HepG2 (cell line): ENCODE measurements around the gene ODAD4. TPM values are rescaled to one million over a fixed set of nuclear protein-coding genes. Genes with fewer than 3 reads are reported as not detected.

Experiments used
- CEBPB ChIP-seq: IDR thresholded peaks from 2 replicates; pipeline ENCODE4 v1.6.1; 2011; ENCODE audit warnings: low read depth, low read length, improper control_type of control experiment, borderline replicate concordance
- DNMT1 ChIP-seq: sonication (generic); formaldehyde crosslinking; IDR thresholded peaks from 2 replicates; pipeline ENCODE4 v1.5.1; 2020; ENCODE audit warnings: mild to moderate bottlenecking, missing genetic modification reagents
- FOSL2 ChIP-seq: sonication (generic); formaldehyde crosslinking; IDR thresholded peaks from 2 replicates; pipeline ENCODE4 v1.4.0; 2020; ENCODE audit warnings: missing genetic modification reagents
- GATAD2A ChIP-seq: IDR thresholded peaks from 2 replicates; pipeline ENCODE4 v1.6.1; 2016
- MIER3 ChIP-seq: IDR thresholded peaks from 2 replicates; pipeline ENCODE4 v1.6.1; 2016; ENCODE audit warnings: missing compliant biosample characterization, borderline replicate concordance
- NFRKB ChIP-seq: fragments of 450-650 bp; IDR thresholded peaks from 2 replicates; pipeline ENCODE4 v1.6.1; 2017
- NR2F6 ChIP-seq, 2 experiments: IDR thresholded peaks; 2 replicates each; pipeline ENCODE4 v1.6.1; 2016; ENCODE audit warnings: antibody characterized with exemption in 1 of 2, mild to moderate bottlenecking in 1 of 2
- PPARG ChIP-seq: conservative IDR thresholded peaks from 2 replicates; pipeline ENCODE4 v1.6.1; 2016; ENCODE audit warnings: missing biosample characterization, missing genetic modification reagents
- U2AF1 ChIP-seq: fragments of 200-400 bp; formaldehyde crosslinking; optimal IDR thresholded peaks from 2 replicates; pipeline ENCODE3; 2017; ENCODE audit warnings: mild to moderate bottlenecking, low read depth, low read length
- ZBTB7B ChIP-seq: sonication (generic); formaldehyde crosslinking; IDR thresholded peaks from 2 replicates; pipeline ENCODE4 v1.4.0; 2020; ENCODE audit warnings: missing genetic modification reagents
- ZNF292 ChIP-seq: sonication (generic); formaldehyde crosslinking; IDR thresholded peaks from 2 replicates; pipeline ENCODE4 v1.8.1; 2022; ENCODE audit warnings: mild to moderate bottlenecking, low read depth, missing genetic modification reagents, borderline replicate concordance
- ZNF547 ChIP-seq: sonication (generic); formaldehyde crosslinking; IDR thresholded peaks from 2 replicates; pipeline ENCODE4 v1.5.1; 2020; ENCODE audit warnings: mild to moderate bottlenecking, missing genetic modification reagents
- ZNF598 ChIP-seq: sonication (generic); formaldehyde crosslinking; IDR thresholded peaks from 2 replicates; pipeline ENCODE4 v1.5.1; 2020; ENCODE audit warnings: mild to moderate bottlenecking, missing genetic modification reagents, borderline replicate concordance
- ZNF7 ChIP-seq: IDR thresholded peaks from 2 replicates; pipeline ENCODE4 v1.6.1; 2016; ENCODE audit warnings: missing biosample characterization, missing genetic modification reagents
- ZNF816 ChIP-seq: sonication (generic); formaldehyde crosslinking; IDR thresholded peaks from 2 replicates; pipeline ENCODE4 v1.8.0; 2022; ENCODE audit warnings: missing genetic modification reagents, mild to moderate bottlenecking, borderline replicate concordance
- ZSCAN25 ChIP-seq: sonication (generic); formaldehyde crosslinking; IDR thresholded peaks from 2 replicates; pipeline ENCODE4 v1.8.0; 2022; ENCODE audit warnings: mild to moderate bottlenecking, missing genetic modification reagents
- polyA plus RNA-seq, 8 experiments: library from polyadenylated mRNA; depleted of rRNA in 3 of 8; stranded (reverse) in 7 of 8; unstranded in 1 of 8; fragments of >200 nt; fragmentation: Illumina TruSeq in 4 of 8; extraction: Trizol in 4 of 8; gene quantifications; 2 replicates each; pipeline versions ENCODE4 v1.2.1 to v1.2.3, GENCODE V29; 2011 to 2016; ENCODE audit warnings: low read depth in 4 of 8, missing spikeins in 1 of 8, mixed read lengths in 1 of 8; ENCODE audit not compliant: insufficient read depth in 1 of 8
- total RNA-seq, 5 experiments: library from RNA; depleted of rRNA; stranded (reverse); fragments of >200 nt; fragmentation: Illumina TruSeq; extraction: Trizol; gene quantifications; 2 replicates each; pipeline ENCODE4 v1.2.3, GENCODE V29; 2016; ENCODE audit warnings: low read depth in 1 of 5
- TF ChIP-seq, protein P1 (sequence below): IDR thresholded peaks from 2 replicates; pipeline ENCODE4 v1.6.1; 2012; ENCODE audit warnings: inconsistent platforms
- TF ChIP-seq, protein P2 (sequence below): sonication (generic); formaldehyde crosslinking; IDR thresholded peaks from 2 replicates; pipeline ENCODE4 v1.4.0; 2020; ENCODE audit warnings: mild to moderate bottlenecking, missing genetic modification reagents, borderline replicate concordance
- TF ChIP-seq, protein P3 (sequence below): sonication (generic); formaldehyde crosslinking; IDR thresholded peaks from 2 replicates; pipeline ENCODE4 v1.5.0; 2020; ENCODE audit warnings: mild to moderate bottlenecking, missing genetic modification reagents, borderline replicate concordance
- TF ChIP-seq, protein P4 (sequence below): sonication (generic); formaldehyde crosslinking; IDR thresholded peaks from 2 replicates; pipeline ENCODE4 v1.4.0; 2020; ENCODE audit warnings: missing genetic modification reagents, borderline replicate concordance
- TF ChIP-seq, protein P5 (sequence below): sonication (generic); formaldehyde crosslinking; conservative IDR thresholded peaks from 2 replicates; pipeline ENCODE4 v1.8.0; 2022; ENCODE audit warnings: missing genetic modification reagents

The ODAD4 gene
- total and polyA plus RNA-seq, 2 of the 13 experiments (the other 11 are each of a cell fraction or from before 2014, with no cell fraction given): 0.48 to 0.53 TPM

DNA sequence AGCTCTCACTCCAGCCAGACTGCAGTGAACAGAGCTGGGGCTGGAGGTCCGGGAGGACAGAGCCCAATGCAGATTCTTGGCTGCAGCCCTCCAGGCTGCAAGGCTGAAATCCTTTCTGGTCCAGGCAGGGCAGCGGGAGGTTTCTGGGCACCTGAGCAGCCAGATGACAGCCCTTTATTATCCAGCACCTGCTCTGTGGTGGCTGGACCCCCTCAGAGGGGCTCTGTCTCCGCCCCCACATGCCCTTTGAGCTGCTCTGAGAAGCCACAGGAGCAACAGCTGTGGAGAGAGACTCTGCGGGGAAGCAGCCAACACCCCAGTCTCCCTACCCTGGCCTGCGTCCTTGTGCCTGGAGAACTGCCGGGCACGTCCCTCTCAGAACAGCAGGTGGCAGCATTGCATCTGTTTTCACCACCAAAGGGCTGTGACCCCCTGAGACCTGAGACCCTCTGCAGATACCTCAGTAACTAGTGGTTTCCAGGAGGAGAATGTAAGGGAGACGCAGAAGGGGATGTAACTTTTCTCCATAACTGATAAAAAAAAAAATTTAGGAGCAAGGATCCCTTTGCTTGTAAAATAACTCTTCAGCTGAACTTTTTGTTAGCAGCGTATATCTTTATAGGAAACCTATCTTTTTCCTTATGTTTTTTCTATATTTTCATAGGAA, 32.5 kb downstream of the ODAD4 start (continued):
- TF ChIP-seq ZSCAN25 (CRISPR knock-in tag): peak; percentile 59; the same call in 1 of the 2 replicates
- TF ChIP-seq NR2F6 (IDR thresholded peaks at IDR 0.05): peak; percentile 68
- peak; percentile 85 for TF ChIP-seq NR2F6 (CRISPR knock-in tag; IDR thresholded peaks at IDR 0.05)
- TF ChIP-seq CEBPB: no peak
- TF ChIP-seq U2AF1: no peak
- TF ChIP-seq ZNF7 (CRISPR knock-in tag): no peak
- no peak; the same call in 1 of the 2 replicates for TF ChIP-seq FOSL2 (CRISPR knock-in tag)
- no peak for TF ChIP-seq DNMT1 (CRISPR knock-in tag)
- peak; percentile 70; the same call in 1 of the 2 replicates for TF ChIP-seq ZNF292
- TF ChIP-seq ZNF547: peak; percentile 87; the same call in 1 of the 2 replicates
- peak; percentile 94; the same call in 1 of the 2 replicates for TF ChIP-seq ZNF598 (CRISPR knock-in tag)
- TF ChIP-seq, protein P1, sequence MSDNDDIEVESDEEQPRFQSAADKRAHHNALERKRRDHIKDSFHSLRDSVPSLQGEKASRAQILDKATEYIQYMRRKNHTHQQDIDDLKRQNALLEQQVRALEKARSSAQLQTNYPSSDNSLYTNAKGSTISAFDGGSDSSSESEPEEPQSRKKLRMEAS: peak; percentile 49; the same call in 1 of the 2 replicates
- TF ChIP-seq PPARG (CRISPR knock-in tag): no peak
- TF ChIP-seq, protein P2, sequence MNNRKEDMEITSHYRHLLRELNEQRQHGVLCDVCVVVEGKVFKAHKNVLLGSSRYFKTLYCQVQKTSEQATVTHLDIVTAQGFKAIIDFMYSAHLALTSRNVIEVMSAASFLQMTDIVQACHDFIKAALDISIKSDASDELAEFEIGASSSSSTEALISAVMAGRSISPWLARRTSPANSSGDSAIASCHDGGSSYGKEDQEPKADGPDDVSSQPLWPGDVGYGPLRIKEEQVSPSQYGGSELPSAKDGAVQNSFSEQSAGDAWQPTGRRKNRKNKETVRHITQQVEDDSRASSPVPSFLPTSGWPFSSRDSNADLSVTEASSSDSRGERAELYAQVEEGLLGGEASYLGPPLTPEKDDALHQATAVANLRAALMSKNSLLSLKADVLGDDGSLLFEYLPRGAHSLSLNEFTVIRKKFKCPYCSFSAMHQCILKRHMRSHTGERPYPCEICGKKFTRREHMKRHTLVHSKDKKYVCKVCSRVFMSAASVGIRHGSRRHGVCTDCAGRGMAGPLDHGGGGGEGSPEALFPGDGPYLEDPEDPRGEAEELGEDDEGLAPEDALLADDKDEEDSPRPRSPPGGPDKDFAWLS (CRISPR knock-in tag): no peak
- TF ChIP-seq ZBTB7B: peak; percentile 91
- TF ChIP-seq, protein P3, sequence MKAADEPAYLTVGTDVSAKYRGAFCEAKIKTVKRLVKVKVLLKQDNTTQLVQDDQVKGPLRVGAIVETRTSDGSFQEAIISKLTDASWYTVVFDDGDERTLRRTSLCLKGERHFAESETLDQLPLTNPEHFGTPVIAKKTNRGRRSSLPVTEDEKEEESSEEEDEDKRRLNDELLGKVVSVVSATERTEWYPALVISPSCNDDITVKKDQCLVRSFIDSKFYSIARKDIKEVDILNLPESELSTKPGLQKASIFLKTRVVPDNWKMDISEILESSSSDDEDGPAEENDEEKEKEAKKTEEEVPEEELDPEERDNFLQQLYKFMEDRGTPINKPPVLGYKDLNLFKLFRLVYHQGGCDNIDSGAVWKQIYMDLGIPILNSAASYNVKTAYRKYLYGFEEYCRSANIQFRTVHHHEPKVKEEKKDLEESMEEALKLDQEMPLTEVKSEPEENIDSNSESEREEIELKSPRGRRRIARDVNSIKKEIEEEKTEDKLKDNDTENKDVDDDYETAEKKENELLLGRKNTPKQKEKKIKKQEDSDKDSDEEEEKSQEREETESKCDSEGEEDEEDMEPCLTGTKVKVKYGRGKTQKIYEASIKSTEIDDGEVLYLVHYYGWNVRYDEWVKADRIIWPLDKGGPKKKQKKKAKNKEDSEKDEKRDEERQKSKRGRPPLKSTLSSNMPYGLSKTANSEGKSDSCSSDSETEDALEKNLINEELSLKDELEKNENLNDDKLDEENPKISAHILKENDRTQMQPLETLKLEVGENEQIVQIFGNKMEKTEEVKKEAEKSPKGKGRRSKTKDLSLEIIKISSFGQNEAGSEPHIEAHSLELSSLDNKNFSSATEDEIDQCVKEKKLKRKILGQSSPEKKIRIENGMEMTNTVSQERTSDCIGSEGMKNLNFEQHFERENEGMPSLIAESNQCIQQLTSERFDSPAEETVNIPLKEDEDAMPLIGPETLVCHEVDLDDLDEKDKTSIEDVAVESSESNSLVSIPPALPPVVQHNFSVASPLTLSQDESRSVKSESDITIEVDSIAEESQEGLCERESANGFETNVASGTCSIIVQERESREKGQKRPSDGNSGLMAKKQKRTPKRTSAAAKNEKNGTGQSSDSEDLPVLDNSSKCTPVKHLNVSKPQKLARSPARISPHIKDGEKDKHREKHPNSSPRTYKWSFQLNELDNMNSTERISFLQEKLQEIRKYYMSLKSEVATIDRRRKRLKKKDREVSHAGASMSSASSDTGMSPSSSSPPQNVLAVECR (CRISPR knock-in tag): peak; percentile 47; the same call in 1 of the 2 replicates
- peak; percentile 68 for TF ChIP-seq GATAD2A (CRISPR knock-in tag)
- TF ChIP-seq, protein P4, sequence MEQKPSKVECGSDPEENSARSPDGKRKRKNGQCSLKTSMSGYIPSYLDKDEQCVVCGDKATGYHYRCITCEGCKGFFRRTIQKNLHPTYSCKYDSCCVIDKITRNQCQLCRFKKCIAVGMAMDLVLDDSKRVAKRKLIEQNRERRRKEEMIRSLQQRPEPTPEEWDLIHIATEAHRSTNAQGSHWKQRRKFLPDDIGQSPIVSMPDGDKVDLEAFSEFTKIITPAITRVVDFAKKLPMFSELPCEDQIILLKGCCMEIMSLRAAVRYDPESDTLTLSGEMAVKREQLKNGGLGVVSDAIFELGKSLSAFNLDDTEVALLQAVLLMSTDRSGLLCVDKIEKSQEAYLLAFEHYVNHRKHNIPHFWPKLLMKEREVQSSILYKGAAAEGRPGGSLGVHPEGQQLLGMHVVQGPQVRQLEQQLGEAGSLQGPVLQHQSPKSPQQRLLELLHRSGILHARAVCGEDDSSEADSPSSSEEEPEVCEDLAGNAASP (CRISPR knock-in tag): peak; percentile 79; the same call in 1 of the 2 replicates
- TF ChIP-seq NFRKB: no peak
- TF ChIP-seq ZNF816 (CRISPR knock-in tag): no peak
- TF ChIP-seq MIER3 (CRISPR knock-in tag): 0 out of 2 replicates have a peak, but pooled peaks have one; percentile 70
- TF ChIP-seq, protein P5, sequence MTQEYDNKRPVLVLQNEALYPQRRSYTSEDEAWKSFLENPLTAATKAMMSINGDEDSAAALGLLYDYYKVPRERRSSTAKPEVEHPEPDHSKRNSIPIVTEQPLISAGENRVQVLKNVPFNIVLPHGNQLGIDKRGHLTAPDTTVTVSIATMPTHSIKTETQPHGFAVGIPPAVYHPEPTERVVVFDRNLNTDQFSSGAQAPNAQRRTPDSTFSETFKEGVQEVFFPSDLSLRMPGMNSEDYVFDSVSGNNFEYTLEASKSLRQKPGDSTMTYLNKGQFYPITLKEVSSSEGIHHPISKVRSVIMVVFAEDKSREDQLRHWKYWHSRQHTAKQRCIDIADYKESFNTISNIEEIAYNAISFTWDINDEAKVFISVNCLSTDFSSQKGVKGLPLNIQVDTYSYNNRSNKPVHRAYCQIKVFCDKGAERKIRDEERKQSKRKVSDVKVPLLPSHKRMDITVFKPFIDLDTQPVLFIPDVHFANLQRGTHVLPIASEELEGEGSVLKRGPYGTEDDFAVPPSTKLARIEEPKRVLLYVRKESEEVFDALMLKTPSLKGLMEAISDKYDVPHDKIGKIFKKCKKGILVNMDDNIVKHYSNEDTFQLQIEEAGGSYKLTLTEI: no peak
